Adrenal gland (tissue), 12 donors: Measurements from ENCODE around the gene NSG1. TPM values are rescaled to one million over a fixed set of nuclear protein-coding genes. Genes with fewer than 3 reads are reported as not detected.

Source experiments
- DNase-seq, 7 donors: peaks; one replicate each; pipeline ENCODE4 v3.0.0-alpha.2; 2019 to 2020
- H3K27ac ChIP-seq, 5 donors: fragments of 200-600 bp; sonication (generic) in 4 of 5; 1 replicate in 3 of 5; 2 replicates in 2 of 5; pipeline versions ENCODE4 v1.5.1 to v1.8.0; 2016 to 2020; ENCODE audit warnings: mild to moderate bottlenecking in 1 of 5
- H3K27me3 ChIP-seq: fragments of 200-600 bp; 2 replicates; pipeline ENCODE4 v1.8.0; 2021
- H3K36me3 ChIP-seq, 2 donors: fragments of 200-600 bp; replicated peaks in 1 of 2; 1 replicate in 1 of 2; 2 replicates in 1 of 2; pipeline versions ENCODE4 v1.5.1 to v1.8.0; 2018 to 2022
- H3K4me1 ChIP-seq, 2 donors: fragments of 200-600 bp; replicated peaks in 1 of 2; 1 replicate in 1 of 2; 2 replicates in 1 of 2; pipeline versions ENCODE4 v1.5.1 to v1.8.0; 2018 to 2021
- H3K4me3 ChIP-seq, 4 donors: fragments of 200-600 bp; sonication (generic) in 3 of 4; one replicate each; pipeline ENCODE4 v1.5.1; 2016 to 2018
- H3K9me3 ChIP-seq, 3 donors: fragments of 200-600 bp; sonication (generic) in 1 of 3; replicated peaks in 1 of 3; 1 replicate in 2 of 3; 2 replicates in 1 of 3; pipeline versions ENCODE4 v1.5.1 to v1.8.0; 2016 to 2021
- POLR2A ChIP-seq, 2 donors: fragments of 450-650 bp; IDR thresholded peaks; one replicate each; pipeline ENCODE4 v1.6.1; 2017; ENCODE audit warnings: antibody characterized with exemption in 2 of 2, mild to moderate bottlenecking in 2 of 2, moderate library complexity in 1 of 2
- WGBS, 4 donors: extraction: QIAGEN DNeasy Blood & Tissue Kit in 2 of 4; methylation state at CpG; one replicate each; pipeline versions ENCODE4 v1.1.5 to v1.1.7; 2013 to 2017; 5-methylcytosine and 5-hydroxymethylcytosine counted together
- intact Hi-C, 2 donors: fragments of 100-400 bp; cut with DNase I; formaldehyde crosslinking; loops; one replicate each; pipeline versions ENCODE4 v1.14.1 to v1.15.0; 2022 to 2023
- polyA plus RNA-seq, 3 donors: library from polyadenylated mRNA; stranded (reverse); fragments of 200-250 nt in 2 of 3; fragments of 350-450 nt in 1 of 3; fragmentation: Illumina TruSeq in 1 of 3; extraction: RNeasy Lipid Tissue Mini Kit (QIAGEN cat#74804) in 1 of 3; gene quantifications; one replicate each; pipeline ENCODE4 v1.2.3, GENCODE V29; 2013 to 2014
- total RNA-seq, 9 donors: library from RNA; depleted of rRNA in 4 of 9; stranded (reverse); fragments of >200 nt in 4 of 9; fragments of 120-200 nt in 1 of 9; fragmentation: NEBNext Ultra II Directional in 1 of 9; extraction: Animal tissue kit (Norgen Biotek cat#: 25700) in 1 of 9; gene quantifications; one replicate each; pipeline versions ENCODE4 v1.1.0 to v1.2.4, GENCODE V29; 2013 to 2023
- TF ChIP-seq, protein P1 (sequence below), 6 experiments: fragments of 450-650 bp in 4 of 6; fragments of 200-600 bp in 2 of 6; sonication (generic) in 1 of 6; IDR thresholded peaks; 1 replicate in 5 of 6; 2 replicates in 1 of 6; pipeline versions ENCODE4 v1.5.1 to v1.8.0; 2016 to 2021; ENCODE audit warnings: antibody characterized with exemption in 6 of 6, mild to moderate bottlenecking in 2 of 6, moderate library complexity in 1 of 6
- donor health status: healthy with polysubstance abuse.
- donor health status: Bipolar disorder and iron deficiency.
- donor health status: DM: yes; HTN: yes; CAD: no.
- donor health status: DM: no; HTN: no; CAD: no.
- donor health status: DM: no; HTN: no; CAD: no.
- donor health status: DM: yes; HTN: yes; CAD: no.

The NSG1 gene
- total and polyA plus RNA-seq, 12 donors = 1.4 to 42.7 (median 9.9) TPM

DNA sequence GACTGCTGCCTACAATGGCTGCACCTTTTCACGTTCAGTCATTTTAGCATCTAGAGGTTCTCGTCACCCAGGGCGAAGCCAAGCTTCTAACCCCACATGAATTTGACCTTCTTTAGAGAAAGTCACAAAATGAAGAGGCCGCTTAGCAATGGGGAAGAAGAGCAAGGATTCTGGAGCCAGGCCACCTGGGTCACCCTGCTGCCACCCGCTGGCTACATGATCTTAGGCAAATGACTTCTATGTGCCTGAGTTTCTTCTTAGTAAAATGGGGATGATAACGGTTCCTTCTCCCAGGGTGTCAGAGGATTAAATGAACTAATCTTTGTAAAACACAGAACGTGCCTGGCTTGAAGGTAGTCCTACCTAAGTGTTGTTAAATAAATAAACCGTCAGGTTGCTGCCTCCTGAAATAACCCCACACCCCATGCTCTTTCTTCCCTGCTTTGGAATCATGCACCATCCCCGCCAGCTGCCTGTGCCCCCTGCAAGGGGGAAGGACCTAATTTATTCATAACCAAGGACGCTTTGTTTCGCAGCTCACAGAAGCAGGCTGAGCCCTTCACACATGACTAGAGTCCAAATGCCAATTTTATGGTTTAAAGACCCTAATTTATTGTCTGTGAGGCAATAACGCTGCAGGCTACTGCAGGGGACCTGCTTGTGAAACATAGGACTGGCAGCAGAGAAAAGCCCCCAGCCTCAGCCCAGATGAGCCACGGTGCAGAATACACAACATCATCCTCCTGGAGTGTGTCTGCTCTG, 28.6 kb upstream of the NSG1 start:
- H3K9me3 ChIP-seq = no peaks in the 10 kb centered on the region
- WGBS, 4 donors = 69 to 77% (median 72%) methylated on average over 12 to 13 of the region's 13 CpGs
- no peak overlapping the region for H3K4me3 ChIP-seq
- H3K27ac ChIP-seq = no peak overlapping the region
- H3K36me3 ChIP-seq = no peaks in the 10 kb centered on the region
- no peaks in the 10 kb centered on the region for H3K4me1 ChIP-seq
- intact Hi-C loops = no loop called here
- H3K27me3 ChIP-seq = no peaks in the 10 kb centered on the region
- TF ChIP-seq, protein P1, sequence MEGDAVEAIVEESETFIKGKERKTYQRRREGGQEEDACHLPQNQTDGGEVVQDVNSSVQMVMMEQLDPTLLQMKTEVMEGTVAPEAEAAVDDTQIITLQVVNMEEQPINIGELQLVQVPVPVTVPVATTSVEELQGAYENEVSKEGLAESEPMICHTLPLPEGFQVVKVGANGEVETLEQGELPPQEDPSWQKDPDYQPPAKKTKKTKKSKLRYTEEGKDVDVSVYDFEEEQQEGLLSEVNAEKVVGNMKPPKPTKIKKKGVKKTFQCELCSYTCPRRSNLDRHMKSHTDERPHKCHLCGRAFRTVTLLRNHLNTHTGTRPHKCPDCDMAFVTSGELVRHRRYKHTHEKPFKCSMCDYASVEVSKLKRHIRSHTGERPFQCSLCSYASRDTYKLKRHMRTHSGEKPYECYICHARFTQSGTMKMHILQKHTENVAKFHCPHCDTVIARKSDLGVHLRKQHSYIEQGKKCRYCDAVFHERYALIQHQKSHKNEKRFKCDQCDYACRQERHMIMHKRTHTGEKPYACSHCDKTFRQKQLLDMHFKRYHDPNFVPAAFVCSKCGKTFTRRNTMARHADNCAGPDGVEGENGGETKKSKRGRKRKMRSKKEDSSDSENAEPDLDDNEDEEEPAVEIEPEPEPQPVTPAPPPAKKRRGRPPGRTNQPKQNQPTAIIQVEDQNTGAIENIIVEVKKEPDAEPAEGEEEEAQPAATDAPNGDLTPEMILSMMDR (IDR thresholded peaks at IDR 0.05) = no peak
- no peak for TF ChIP-seq POLR2A (IDR thresholded peaks at IDR 0.05)
- no peak for DNase-seq

DNA sequence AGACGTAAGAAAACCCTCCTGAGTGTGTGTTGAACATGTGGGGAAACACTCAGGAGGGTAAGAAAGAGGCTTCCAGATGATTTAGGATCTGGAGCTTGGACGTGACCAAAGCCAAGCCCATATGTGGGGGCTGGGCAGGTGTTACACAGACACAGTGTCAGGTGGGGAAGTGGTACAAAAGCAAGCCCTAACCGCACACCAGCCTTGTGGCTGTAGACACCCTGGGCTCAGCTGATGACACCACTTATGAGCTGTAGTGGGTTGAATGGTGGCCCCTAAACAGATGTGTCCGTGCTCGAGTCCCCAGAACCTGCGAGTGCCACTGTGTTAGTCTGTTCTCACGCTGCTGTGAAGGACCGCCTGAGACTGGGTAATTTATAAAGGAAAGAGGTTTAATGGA, 25.0 kb upstream of the NSG1 start:
- Histone ChIP-seq H3K36me3 (no peaks in the 10 kb centered on the region), H3K27me3 (no peaks in the 10 kb centered on the region), H3K4me3 (no peak overlapping the region), H3K9me3 (no peaks in the 10 kb centered on the region), H3K4me1 (no peaks in the 10 kb centered on the region), H3K27ac (no peak overlapping the region)
- intact Hi-C loops = no loop called here
- 76 to 85% (median 82%) methylated on average over 8 of the region's 8 CpGs for WGBS, 4 donors
- no peak for TF ChIP-seq POLR2A (IDR thresholded peaks at IDR 0.05)
- TF ChIP-seq, protein P1 (IDR thresholded peaks at IDR 0.05) = no peak
- DNase-seq = no peak

DNA sequence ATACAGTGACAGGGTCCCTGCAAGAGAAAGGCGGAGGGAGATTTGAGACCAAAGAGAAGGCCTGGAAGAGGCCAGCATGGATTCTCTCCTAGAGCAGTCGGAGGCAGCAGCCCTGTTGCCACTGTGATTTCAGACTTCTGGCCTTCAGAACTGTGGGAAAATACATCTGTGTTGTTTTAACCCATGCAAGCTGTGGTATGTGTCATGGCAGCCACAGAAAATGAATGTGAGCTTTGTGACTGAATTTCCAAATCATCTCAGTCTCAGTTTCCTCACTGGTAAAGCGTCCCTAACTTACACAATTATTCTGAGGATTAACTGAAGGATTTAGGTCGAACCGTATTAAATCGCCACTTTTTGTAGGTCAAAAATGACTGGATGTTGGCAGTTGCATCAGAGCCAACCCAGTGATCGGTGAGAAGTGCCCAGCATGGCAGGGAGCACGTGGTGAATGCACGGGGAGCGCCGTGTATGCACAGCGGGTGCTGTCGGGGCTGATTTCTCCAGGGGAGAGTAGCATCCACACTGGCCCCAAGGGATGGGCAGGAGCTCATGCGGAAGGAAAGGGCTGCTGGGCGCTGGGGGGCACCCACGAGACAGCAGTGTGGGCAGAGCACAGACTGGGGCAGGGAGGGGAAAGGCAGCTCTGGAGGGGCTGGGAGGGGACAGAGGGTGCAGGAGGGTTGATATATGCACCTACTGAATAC, 23.8 kb upstream of the NSG1 start:
- Histone ChIP-seq H3K4me3 (no peak overlapping the region), H3K27me3 (no peaks in the 10 kb centered on the region), H3K27ac (no peak overlapping the region), H3K36me3 (no peaks in the 10 kb centered on the region), H3K9me3 (no peaks in the 10 kb centered on the region), H3K4me1 (no peaks in the 10 kb centered on the region)
- no peak for TF ChIP-seq POLR2A (IDR thresholded peaks at IDR 0.05)
- TF ChIP-seq, protein P1 (IDR thresholded peaks at IDR 0.05) = no peak
- 64 to 80% (median 72%) methylated on average over 16 of the region's 16 CpGs for WGBS, 4 donors
- DNase-seq = no peak
- intact Hi-C loops = no loop called here

DNA sequence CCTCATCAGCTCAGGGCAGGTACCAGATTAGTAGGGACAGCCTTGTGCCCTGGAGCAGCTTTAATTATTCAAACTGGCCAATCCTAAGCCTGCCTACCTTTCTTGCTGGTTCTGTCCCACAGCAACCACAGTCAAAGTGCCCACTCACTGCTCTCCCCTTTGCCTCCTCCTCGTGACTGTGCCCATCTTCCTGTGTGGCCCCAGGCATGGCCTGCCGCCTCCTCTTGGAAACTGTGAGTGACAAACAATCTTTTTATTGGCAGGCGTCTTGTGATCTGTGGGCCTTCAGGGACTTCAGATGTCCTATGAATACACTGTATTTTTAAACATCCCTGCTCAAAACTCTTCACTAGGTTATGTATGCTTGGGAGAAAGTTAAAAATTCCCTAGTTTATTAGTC, 22.8 kb upstream of the NSG1 start:
- intact Hi-C loops = no loop called here
- Histone ChIP-seq H3K4me3 (no peak overlapping the region), H3K27me3 (no peaks in the 10 kb centered on the region), H3K36me3 (no peaks in the 10 kb centered on the region), H3K9me3 (no peaks in the 10 kb centered on the region), H3K27ac (no peak overlapping the region), H3K4me1 (no peaks in the 10 kb centered on the region)
- no peak for DNase-seq
- WGBS, 4 donors = 75 to 90% (median 79%) methylated on average over 3 of the region's 3 CpGs
- no peak for TF ChIP-seq POLR2A (IDR thresholded peaks at IDR 0.05)
- TF ChIP-seq, protein P1 (IDR thresholded peaks at IDR 0.05) = no peak
